Fibroblast of mammary gland (primary cell): ENCODE data around the gene PDE9A.
A peak's percentile ranks its signal among the peaks of the same experiment; 100 is the strongest.
"Not testable (repeated sequence)": the region's sequence is repeated elsewhere in the genome, so short reads cannot be mapped to it uniquely, and the experiment has no call there.

ENCODE experiments used
- DNase-seq: peaks from one replicate; pipeline ENCODE4 v3.0.0-alpha.2; 2010; ENCODE audit warnings: low read depth
- H3K4me3 ChIP-seq: 2 replicates; pipeline ENCODE4 v1.5.1; 2011; ENCODE audit warnings: low read depth, mild to moderate bottlenecking, low read length, moderate library complexity; ENCODE audit not compliant: control insufficient read depth
- TF ChIP-seq, protein P1 (sequence below): conservative IDR thresholded peaks from 2 replicates; pipeline ENCODE4 v1.5.1; 2011; ENCODE audit warnings: low read depth, low read length, inconsistent platforms; ENCODE audit not compliant: control insufficient read depth, insufficient read depth

PDE9A gene

GRCh38 chr21:42809171-42809570 is 155.8 kb downstream of the PDE9A start:
- TF ChIP-seq, protein P1, sequence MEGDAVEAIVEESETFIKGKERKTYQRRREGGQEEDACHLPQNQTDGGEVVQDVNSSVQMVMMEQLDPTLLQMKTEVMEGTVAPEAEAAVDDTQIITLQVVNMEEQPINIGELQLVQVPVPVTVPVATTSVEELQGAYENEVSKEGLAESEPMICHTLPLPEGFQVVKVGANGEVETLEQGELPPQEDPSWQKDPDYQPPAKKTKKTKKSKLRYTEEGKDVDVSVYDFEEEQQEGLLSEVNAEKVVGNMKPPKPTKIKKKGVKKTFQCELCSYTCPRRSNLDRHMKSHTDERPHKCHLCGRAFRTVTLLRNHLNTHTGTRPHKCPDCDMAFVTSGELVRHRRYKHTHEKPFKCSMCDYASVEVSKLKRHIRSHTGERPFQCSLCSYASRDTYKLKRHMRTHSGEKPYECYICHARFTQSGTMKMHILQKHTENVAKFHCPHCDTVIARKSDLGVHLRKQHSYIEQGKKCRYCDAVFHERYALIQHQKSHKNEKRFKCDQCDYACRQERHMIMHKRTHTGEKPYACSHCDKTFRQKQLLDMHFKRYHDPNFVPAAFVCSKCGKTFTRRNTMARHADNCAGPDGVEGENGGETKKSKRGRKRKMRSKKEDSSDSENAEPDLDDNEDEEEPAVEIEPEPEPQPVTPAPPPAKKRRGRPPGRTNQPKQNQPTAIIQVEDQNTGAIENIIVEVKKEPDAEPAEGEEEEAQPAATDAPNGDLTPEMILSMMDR, result no peak
- no peak for DNase-seq
- no peak overlapping the region for H3K4me3 ChIP-seq

DNA sequence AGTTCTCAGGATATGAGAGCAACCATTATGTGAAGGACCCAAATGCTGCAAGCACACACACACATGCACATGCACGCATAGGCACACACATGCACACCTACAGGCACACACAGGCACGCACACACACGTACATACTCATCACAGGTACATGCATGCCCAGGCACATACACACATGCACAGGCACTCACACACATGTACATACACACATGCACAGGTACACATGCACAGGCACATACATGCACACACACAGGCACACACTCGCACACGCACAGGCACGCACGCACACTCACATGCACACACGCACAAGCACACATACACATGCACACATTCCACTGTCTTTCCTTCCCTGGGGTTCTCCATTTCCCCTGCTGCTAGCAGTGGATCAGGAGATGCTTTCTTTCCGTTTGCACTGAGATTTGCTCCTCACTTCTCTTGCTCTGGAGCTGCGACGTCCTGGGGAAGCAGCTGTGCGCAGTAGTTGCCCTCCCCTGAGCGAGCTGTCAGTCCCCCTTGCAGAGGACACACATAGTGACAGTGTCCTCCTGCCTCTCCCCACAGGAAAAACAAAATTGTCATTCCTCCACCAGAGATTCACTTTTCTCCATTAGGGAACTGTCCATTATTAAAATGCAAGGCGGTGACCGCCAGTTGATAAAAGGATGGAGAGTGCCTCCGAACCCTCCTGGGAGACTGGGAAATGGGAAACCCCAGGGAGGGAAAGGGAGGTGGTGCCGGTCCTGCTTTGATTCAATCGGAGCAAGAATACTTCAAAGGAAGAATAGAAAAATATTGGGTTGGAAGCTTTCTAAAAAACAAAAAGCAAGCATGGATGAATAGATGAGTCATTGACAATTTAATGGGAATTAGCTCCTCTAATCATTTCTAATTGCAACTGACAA is 156.4 kb downstream of the PDE9A start:
- H3K4me3 ChIP-seq, result no peak overlapping the region
- TF ChIP-seq, protein P1, result no peak
- no peak for DNase-seq

DNA sequence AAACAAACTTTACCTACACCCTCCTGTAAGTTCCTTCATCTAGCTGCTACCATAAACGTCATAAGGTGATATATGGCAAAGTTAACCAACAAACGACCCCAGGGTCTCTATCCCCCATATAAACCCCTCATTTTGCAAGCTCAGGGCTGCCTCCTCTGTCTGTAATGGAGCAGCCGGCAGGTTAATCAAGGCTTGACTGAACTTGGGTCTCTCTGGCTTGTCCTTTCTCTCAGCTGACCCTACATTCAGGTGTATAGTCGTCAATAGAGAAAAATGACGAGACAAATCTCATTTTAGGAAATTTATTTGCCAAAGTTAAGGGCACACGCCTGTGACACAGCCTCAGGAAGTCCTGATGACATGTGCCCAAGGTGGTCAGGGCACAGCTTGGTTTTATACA is 158.5 kb downstream of the PDE9A start:
- TF ChIP-seq, protein P1, result no peak
- H3K4me3 ChIP-seq, result no peak overlapping the region
- no peak for DNase-seq

GRCh38 chr21:42812528-42813241 is 159.3 kb downstream of the PDE9A start:
- DNase-seq, H3K4me3 ChIP-seq: not testable (repeated sequence)

- TF ChIP-seq, protein P1, result no peak
- H3K4me3 ChIP-seq, result no peak overlapping the region
- no peak for DNase-seq
Observed at GRCh38 chr21:42815217-42815616, 161.8 kb downstream of the PDE9A start.

DNA sequence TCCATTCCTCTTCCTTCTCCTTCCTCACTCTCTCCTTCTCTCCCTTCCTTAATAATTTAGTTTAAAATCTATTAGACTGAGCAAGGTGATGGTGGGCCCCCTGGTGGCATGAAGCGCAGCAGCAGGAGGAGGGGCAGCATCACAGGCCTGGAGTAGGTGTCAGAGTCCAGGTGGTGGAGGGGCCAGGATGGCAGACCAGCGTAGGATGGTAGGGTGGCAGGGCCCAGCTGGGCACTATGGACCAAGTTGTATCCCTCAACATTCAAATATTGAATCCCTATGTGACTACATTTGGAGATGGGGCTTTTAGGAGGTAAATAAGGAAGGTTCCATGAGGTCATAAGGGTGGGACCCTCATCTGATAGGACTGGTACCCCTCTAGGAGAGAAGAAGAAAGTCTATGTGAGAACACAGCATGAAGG is 164.9 kb downstream of the PDE9A start:
- TF ChIP-seq, protein P1, result peak; percentile 84
- H3K4me3 ChIP-seq, result no peak overlapping the region
- peak; percentile 51 for DNase-seq
